ENCODE results near the gene CUBN.

GRCh38 chr10:17059197-17059688 is 70.4 kb downstream of the CUBN start:
- no peak for TF ChIP-seq CTCF (IDR thresholded peaks at IDR 0.05)
- no peak for TF ChIP-seq POLR2A (IDR thresholded peaks at IDR 0.05)

All from tibial nerve (tissue), 3 donors.